ELR (cell line): ENCODE results near the gene COL9A3.

Experiments used
- DNase-seq: peaks from one replicate; pipeline ENCODE4 v3.0.0-alpha.2; 2015; ENCODE audit warnings: low read depth

The COL9A3 gene

GRCh38 chr20:62796699-62797491 lies 20.0 kb upstream of the COL9A3 start:
- DNase-seq, result no peak

GRCh38 chr20:62797671-62798532 lies 18.9 kb upstream of the COL9A3 start:
- DNase-seq, result no peak

- no peak for DNase-seq
These were observed 17.8 kb upstream of the COL9A3 start for GRCh38 chr20:62799036-62799435.

GRCh38 chr20:62799459-62799858 lies 17.4 kb upstream of the COL9A3 start:
- DNase-seq, result no peak

- DNase-seq, result peak; percentile 43
These were observed 17.0 kb upstream of the COL9A3 start for GRCh38 chr20:62799873-62800272.

DNA sequence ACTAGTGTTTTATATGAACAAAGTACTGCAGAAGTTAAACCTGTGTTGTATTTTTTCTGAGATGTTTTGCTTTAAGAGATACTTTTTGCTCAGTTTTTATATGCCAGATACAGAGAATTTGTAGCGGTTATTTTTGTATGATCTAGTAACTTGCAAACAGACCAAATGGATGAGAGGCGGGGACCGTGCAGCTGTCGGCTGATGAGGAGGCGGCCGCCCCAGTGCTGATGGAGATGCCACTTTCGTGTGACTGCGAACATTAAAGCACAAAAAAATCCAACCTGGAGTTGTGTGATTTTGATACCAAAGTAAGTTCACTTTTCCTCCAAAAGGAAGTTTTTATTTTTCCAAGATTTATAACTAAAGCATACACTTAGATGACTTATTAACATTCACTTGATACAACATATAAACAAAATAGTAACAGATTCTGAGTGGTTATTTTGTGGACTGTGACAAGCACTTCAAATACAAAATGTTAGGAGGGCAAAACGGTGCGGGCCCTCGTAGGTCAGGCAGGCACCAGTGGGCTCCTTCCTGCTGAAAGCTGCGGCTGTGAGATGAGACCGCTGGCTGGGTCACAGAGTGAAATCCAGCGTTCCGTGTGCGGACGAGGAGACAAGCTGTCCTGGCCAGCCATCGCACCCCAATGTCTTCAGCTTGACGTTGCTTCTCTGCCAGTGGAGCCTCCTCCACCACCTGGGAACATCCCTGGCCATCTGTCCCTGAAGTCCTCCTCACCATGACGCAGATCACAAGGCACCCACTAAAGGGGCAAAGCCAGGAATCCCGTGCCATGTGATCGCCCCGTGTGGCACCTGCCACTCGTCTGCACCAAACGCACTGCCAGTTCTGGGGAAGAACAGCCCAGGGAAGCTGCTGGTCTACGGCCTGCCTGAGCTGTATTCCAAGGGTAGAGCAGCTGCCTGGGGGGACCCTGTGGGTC lies 16.3 kb upstream of the COL9A3 start:
- DNase-seq, result no peak

- DNase-seq, result no peak
These were observed 15.4 kb upstream of the COL9A3 start for GRCh38 chr20:62801284-62802010.

DNA sequence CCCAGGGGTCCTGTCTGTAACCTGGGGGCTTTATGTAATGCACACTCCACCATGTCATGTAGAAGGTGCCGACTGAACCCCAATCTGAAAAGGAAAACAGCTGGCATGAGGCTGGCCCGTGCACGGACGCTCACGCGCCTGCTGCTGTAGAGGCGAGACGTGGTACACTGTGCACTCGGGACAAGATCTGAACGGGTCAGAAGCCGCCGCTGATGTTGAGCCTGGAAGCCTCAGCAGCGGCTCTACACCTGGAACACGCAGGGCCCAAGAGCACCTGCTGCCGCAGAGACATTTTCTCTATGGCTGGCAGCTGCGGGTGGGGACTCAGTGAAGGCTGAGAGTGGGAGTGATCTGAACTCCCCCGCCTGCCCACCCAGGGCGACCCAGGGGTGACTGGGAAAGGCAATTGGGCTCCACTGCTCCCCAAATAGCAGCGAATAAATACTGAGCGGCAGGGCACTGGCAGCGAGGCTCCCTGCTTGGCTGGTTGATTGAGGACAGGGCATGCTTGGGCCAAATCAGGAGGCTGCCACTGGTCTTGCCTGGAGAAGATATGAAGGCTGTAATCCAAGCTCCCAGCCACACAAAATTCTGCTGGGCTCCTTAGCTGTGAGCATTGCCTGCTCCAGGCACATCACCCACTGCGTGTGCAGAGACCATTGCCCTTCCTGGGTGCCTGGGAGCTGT lies 14.7 kb upstream of the COL9A3 start:
- DNase-seq, result no peak

DNA sequence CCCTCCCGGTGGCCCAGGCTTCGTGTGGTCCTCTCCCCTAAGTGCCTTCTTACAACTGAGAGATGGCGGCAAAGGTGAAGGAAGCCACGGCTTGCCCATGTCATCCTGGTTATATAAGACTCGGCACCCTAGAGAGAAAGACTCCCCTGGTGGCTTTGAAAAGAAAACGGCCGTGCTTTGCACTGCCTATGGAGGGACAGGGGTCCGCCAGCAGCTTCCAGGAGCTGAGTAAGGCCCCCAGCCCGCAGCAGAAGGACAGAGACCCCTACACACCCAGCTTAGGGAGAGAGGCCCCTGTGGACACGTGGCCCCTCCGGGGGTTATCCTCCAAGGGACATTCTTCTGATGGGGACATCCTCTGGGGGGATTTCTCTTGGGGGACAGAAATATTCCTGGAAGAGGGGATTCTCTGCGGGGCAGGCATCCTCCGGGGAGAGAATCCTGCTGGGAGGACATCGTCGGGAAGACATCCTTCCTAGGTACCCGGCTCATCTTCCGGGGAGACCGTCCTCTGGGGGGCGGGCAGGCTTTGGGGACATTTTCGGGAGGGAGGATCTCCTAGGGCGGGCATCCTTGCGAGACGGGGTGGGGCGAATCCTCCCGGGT lies 12.7 kb upstream of the COL9A3 start:
- DNase-seq, result peak; percentile 44

- DNase-seq, result peak; percentile 78
These were observed 12.2 kb upstream of the COL9A3 start, which contains the start of gene OGFR for GRCh38 chr20:62804627-62805154. OGFR (plus strand) TSS chr20:62804835; CDS start chr20:62804860, 25 bp downstream.

- peak; percentile 42 for DNase-seq
These were observed 11.6 kb upstream of the COL9A3 start for GRCh38 chr20:62805155-62805710.

DNA sequence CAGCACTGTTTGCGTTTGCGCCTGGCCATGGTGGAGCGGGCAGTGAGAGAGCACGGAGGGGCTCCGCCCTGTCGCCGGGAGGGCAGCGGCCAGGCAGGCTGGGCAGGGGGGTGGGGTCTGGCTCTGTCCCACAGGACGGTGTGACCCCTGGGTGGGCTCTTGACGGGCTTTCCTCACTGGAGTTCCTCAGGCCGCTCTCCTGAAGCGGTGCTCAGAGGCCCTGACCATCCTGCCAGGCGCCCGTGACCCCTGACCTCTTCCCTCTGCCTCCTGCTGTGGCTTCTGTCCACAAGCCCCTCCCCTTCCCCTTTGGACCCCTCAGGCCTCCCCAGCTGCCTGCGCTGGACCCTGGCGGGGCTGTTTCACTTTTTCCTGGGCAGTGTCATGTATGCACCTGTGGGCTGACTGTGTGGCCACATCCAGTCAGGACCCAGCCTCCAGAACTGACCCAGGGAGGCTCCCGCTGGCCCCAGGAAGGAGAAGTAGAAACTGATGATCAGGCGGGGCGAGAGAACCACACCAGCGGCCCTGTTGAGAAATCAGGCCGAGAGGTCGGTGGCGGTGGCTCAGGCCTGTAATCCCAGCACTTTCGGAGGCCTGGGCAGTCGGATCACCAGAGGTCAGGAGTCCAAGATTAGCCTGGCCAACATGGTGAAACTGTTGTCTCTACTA lies 11.0 kb upstream of the COL9A3 start:
- DNase-seq, result peak; percentile 41

DNA sequence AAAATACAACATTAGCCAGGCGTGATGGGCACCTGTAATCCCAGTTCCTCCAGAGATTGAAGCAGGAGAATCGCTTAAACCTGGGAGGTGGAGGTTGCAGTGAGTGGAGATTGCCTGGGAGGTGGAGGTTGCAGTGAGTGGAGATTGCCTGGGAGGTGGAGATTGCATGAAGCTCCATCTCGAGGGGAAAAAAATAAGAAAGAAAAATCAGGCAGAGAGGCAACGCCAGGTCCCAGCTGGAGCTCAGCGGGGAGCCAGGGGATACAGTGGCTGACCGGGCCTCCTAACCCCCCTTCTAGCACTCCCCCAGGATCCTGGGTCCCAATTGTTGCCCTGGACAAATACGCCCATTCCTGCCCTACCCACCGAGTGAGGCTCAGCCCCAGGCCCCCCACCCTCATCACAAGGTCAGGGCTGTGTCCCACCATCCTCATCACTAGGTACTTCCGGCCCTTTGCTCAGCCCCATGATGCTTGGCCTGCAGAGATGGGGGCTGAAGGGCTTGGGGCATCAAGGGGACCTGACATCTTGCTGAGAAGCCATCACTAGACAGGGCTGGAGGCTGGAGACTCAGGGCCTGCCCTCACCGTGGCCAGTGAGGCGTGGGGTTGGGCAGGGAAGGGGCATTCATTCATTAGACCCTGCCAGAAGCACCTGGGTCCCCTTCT lies 10.3 kb upstream of the COL9A3 start:
- DNase-seq, result no peak

DNA sequence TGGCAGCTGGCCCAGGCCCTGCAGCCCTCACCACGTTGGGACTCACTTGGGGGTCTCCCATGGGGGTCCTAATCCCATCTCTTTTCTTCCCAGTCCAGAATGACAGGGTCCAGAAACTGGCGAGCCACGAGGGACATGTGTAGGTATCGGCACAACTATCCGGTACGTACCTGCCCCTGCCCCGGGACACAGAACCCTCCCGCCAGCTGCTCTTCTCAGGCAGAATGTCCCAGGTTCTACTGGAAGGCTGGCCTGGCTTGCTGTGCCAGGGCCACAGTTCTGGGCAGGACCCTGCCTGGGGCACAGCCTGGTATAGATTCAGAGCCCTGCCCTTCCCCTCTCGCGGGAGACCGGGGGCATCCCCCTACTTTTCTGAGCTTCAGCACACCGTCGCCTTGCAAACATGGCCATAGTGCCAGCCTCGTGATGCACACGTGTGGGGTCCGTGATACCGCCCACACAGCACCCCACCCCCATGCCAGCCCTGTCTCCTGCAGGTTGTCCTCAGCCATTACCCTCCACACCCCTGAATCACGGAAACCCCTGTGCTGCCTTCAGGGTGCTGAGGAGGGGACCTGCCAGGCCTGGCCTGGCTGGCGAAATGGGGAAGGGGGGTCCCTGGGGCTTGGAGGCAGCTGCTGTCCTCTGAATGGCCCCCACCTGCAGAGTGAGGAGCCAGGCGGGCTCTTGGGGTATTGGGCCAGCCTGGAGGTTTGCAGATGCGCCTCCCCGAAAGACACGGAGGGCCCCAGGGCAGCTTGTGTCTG lies 9.2 kb upstream of the COL9A3 start:
- DNase-seq, result no peak

- peak; percentile 76 for DNase-seq
These were observed 8.5 kb upstream of the COL9A3 start for GRCh38 chr20:62808211-62808865.

- DNase-seq, result no peak
These were observed 7.1 kb upstream of the COL9A3 start for GRCh38 chr20:62809530-62810428.
